ENCODE results near the gene LHFPL2. TPM values are rescaled to one million over a fixed set of nuclear protein-coding genes. Genes with fewer than 3 reads are reported as not detected.

Gene LHFPL2
- total and polyA plus RNA-seq, 12 donors: 2.4 to 14.9 (median 5.1) TPM

DNA sequence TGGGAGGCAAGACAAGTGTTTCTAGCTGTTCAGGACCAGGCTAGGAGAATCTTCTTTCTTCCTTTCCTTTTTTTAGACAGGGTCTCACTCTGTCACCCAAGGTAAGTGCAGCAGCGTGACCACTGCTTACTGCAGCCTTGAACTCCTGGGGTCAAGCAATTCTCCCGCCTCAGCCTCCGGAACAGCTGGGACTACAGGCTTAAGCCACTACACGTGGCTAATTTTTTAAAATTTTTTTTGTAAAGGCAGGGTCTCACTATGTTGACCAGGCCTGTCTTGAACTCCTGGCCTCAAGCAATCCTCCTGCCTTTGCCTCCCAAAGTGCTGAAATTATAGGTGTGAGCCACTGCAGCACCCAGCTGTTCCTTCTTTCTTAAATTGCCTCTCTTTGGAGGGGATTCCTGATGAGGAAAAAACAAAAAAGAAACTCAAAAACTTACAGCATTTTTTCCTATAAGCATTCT, 53.1 kb downstream of the LHFPL2 start:
- ATAC-seq: no peak
- 56 to 70% methylated on average over 4 of the region's 4 CpGs for WGBS, 2 donors
- TF ChIP-seq, protein P1, sequence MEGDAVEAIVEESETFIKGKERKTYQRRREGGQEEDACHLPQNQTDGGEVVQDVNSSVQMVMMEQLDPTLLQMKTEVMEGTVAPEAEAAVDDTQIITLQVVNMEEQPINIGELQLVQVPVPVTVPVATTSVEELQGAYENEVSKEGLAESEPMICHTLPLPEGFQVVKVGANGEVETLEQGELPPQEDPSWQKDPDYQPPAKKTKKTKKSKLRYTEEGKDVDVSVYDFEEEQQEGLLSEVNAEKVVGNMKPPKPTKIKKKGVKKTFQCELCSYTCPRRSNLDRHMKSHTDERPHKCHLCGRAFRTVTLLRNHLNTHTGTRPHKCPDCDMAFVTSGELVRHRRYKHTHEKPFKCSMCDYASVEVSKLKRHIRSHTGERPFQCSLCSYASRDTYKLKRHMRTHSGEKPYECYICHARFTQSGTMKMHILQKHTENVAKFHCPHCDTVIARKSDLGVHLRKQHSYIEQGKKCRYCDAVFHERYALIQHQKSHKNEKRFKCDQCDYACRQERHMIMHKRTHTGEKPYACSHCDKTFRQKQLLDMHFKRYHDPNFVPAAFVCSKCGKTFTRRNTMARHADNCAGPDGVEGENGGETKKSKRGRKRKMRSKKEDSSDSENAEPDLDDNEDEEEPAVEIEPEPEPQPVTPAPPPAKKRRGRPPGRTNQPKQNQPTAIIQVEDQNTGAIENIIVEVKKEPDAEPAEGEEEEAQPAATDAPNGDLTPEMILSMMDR (IDR thresholded peaks at IDR 0.05): no peak
- peaks cover 3 to 80% (median 66%) of the 10 kb centered on the region in 9 donors for H3K4me1 ChIP-seq
- intact Hi-C loops (cut with DNase I): loop anchor here in 3 of 10 donors (5.0 to 10.0 kb wide), 4 partner anchors 37 to 51 kb away; no protein-coding TSS in a partner anchor
- no peak for DNase-seq
- H3K36me3 ChIP-seq: no peaks in the 10 kb centered on the region
- no peaks in the 10 kb centered on the region for H3K9me3 ChIP-seq
- no peak overlapping the region for H3K4me3 ChIP-seq
- H3K27me3 ChIP-seq: no peaks in the 10 kb centered on the region
- peak overlapping the region in 7 of 10 donors; percentile 17 to 64 (median 53) for H3K27ac ChIP-seq

DNA sequence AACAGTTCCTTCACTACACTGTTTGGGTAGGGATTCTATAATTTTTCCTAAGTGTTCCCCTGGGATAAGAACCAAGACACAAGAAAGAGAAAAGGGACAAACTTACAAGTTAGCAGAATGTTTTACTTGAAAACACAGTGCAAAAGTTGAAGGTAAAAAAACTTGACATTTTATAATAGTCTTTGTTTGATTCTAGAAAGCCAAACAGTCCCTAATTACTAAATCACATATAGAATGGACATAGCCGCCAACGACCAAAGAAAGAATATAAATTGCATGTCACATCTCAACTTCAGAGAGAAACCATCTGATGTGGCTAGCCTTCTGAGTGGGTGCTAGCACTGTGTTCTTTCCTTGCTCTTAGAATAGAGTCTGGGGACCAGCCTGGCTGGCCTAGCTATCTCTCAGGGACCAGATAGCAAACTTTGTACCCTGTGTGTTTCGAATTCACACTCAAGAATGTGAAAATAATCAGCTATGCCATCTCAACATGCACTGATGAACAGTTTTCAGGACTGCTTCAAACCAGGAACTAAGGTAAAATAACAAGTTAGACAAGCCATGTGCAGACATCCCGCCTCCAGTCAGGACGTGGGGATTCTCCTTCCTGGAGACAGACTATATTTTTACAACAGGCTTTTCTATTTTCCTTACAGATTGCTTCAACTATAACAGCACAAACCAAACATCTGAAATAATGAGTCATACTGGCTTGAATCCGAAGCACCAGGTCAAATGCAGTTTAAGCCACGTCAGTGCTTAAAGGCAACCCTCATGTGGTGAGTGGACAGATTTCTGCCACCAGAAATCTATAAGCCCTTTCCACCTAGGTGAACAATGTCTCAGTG, 53.7 kb downstream of the LHFPL2 start:
- Histone ChIP-seq H3K27me3 (no peaks in the 10 kb centered on the region), H3K4me1 (peaks cover 3 to 78% (median 60%) of the 10 kb centered on the region in 9 donors), H3K4me3 (no peak overlapping the region), H3K9me3 (no peaks in the 10 kb centered on the region), H3K27ac (peak overlapping the region in 7 of 10 donors; percentile 44 to 72 (median 57)), H3K36me3 (no peaks in the 10 kb centered on the region)
- DNase-seq: peak in 1 of 2 donors; percentile 43
- TF ChIP-seq, protein P1 (IDR thresholded peaks at IDR 0.05): no peak
- 55 to 69% methylated on average over 7 of the region's 7 CpGs for WGBS, 2 donors
- ATAC-seq: peak; percentile 65 to 84 (median 80)
- intact Hi-C loops (cut with DNase I): loop anchor here in 3 of 10 donors (5.0 to 10.0 kb wide), 4 partner anchors 37 to 50 kb away; no protein-coding TSS in a partner anchor

GRCh38 chr5:78594021-78594420, 54.6 kb downstream of the LHFPL2 start:
- TF ChIP-seq, protein P1 (IDR thresholded peaks at IDR 0.05): no peak
- Histone ChIP-seq H3K27me3 (no peaks in the 10 kb centered on the region), H3K4me1 (peaks cover 3 to 82% (median 60%) of the 10 kb centered on the region in 9 donors), H3K9me3 (no peaks in the 10 kb centered on the region), H3K36me3 (peaks cover 0 to 3% (median 0%) of the 10 kb centered on the region in 9 donors), H3K4me3 (no peak overlapping the region), H3K27ac (peak overlapping the region in 6 of 10 donors; percentile 49 to 72 (median 60))
- no peak for DNase-seq
- intact Hi-C loops (cut with DNase I): loop anchor here in 1 of 10 donors (10.0 kb wide), 1 partner anchor 49 kb away; no protein-coding TSS in a partner anchor
- ATAC-seq: no peak
- WGBS, 2 donors: 29 to 40% methylated on average over 3 of the region's 3 CpGs

- Histone ChIP-seq H3K4me3 (no peak overlapping the region), H3K36me3 (peaks cover 0 to 3% (median 0%) of the 10 kb centered on the region in 9 donors), H3K9me3 (no peaks in the 10 kb centered on the region), H3K4me1 (peaks cover 3 to 82% (median 63%) of the 10 kb centered on the region in 9 donors), H3K27me3 (no peaks in the 10 kb centered on the region), H3K27ac (peak overlapping the region in 3 of 10 donors; percentile 57 to 72 (median 62))
- TF ChIP-seq, protein P1 (IDR thresholded peaks at IDR 0.05): no peak
- intact Hi-C loops (cut with DNase I): loop anchor here in 1 of 10 donors (10.0 kb wide), 1 partner anchor 49 kb away; no protein-coding TSS in a partner anchor
- 90 to 92% methylated on average over 2 of the region's 2 CpGs for whole genome bisulfite sequencing, 2 donors
- DNase-seq (no peak), ATAC-seq (no peak)
Observed at GRCh38 chr5:78593465-78593864, 55.1 kb downstream of the LHFPL2 start.
